GM21737 (cell line): ENCODE data around the gene TRPM3.

ENCODE experiments used
- ATAC-seq: cut with Tn5 transposase; IDR thresholded peaks from one replicate; pipeline ENCODE4 v1.9.1; 2021; ENCODE audit warnings: mild to moderate bottlenecking, moderate library complexity; ENCODE audit not compliant: unreplicated experiment

TRPM3 gene

DNA sequence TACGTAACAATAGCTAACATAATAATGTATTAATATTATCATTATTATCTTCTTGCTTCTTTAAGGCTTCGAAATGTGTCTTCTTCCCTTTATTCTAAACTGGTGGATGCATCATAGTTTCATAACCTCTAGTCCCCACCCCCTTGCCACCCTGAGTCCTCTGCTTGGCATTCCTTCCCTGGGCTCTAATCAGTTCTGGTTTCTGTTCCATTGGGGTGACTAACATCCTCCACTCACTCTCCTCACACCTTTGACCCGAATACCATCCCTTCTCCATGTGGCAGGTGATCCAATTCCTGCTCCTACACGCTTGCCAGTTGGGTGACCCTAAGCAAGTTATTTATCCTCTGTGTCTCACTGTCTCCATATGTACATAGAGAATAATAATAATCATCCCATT is 286.1 kb downstream of the TRPM3 start:
- ATAC-seq, result no peak

DNA sequence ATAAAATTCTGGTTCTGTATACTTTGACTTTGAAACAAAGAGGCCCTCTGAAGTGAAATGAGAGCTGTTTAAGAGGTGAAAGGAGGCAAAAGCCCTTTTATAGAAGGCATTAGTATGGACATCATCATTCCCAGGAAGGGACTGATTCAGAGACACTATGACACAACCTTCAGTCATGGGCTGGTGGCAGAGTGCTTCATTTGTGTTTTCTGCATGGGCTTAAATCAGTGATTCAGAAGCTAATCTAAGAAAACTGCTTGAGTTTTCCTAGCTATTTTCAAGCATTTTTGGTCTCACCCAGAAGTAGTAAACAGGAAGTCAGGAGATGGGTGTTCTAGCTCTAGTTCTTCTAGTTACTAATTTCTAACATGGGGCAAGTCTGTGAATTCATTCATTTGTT is 288.9 kb downstream of the TRPM3 start:
- ATAC-seq, result no peak

DNA sequence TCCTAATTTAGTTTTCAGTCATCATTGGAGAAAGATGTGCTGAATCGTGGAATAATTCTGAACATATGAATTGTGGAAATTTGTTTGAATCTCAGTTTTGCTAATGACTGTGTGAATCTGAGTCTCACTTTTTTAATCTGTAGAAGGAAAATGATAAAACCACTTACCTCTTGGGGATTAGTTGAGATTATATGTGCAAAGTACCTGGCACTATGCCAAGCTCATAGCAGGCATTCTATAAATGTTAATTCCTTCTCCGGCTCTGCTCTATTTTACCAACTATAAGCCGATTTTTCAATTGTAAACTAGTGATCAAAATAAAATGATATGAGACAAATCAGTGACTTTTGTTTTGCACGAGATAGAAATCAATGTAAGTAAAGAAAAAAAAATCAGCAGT is 290.8 kb downstream of the TRPM3 start:
- no peak for ATAC-seq

DNA sequence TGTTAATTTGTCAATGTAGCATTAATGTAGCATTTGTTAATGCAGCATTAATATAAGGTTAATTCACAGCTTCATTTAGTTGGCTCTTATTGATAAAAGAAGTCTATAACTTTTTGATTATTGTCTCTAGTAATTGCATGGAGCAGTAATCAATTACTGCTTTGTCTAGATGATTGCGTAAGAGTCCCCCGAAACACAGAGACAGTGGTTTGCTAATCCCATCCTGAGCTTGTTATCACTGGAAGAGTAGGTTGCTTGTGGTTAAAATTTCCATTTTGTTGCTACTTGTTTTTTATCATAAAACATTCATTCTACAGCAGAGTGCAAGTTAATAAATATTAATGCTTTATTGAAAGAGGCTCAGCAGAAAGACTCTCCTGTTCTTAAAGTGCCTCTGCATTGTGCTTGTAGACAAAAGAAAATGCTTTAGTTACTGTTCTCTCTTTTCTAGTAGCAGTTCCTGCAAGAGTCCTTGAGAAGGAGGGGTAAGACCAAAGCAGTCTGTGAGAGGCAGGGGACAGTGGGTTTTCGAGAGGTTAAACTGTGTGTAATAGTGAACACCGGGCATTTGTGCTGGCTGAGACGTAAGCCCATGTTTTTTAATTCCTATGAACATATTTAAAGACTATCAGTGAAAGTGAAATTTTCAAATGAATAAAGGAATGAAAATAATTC is 291.7 kb downstream of the TRPM3 start:
- no peak for ATAC-seq

DNA sequence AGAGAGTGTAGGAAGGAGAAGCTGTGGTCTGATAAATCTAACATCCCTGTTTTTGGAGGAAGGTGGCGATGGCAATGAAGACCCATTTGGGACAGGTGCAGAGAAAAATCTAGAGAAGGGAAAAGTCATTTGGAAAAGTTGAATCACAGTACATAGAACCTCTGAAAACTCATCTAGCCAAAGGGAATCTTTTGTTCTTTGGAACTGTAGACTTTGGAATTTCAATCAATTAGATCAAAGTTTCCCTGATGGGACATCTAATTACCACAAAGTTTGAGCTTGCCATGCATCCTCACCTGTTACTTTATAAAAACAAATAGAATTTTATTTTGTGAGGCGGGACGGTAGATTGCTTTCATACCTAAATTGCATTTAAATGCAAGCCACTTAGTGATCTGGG is 294.9 kb downstream of the TRPM3 start:
- ATAC-seq, result no peak

DNA sequence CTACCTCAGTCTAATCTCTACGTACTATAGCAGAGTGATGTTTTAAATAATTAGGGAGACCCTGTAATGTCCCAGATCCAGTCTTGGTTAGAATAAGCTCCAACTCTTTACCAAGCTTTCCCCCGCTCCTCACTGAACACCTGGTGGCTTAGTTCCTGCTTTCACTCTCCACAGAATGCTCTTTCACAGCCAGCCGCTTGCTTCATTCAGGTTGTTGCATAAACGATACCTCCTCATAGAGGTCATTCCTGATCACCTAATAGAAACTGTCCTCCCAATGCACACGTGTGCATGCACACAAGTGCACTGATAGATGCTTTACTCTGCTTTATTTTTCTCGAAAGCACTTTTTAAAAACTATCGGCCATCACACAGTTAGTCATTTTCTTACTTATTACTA is 298.1 kb downstream of the TRPM3 start:
- ATAC-seq, result no peak

DNA sequence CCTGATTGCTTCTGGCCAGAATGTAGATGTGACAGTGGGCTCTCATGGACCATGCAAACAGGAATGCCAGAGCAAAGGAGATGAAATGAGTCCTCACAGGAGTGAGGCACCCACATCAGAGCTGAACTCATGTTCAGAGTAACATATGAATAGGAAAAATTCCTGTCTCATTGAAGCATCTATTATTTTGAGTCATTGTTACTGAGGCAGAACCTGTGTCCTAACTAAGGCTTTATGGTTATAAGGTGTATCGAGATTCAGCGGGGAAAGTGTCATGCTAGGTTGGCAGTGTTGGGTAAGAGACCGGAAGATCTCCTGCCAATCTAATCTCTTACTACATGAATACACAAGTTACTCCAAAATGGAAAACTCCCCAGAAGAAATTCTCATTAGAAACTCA is 304.1 kb downstream of the TRPM3 start:
- no peak for ATAC-seq

DNA sequence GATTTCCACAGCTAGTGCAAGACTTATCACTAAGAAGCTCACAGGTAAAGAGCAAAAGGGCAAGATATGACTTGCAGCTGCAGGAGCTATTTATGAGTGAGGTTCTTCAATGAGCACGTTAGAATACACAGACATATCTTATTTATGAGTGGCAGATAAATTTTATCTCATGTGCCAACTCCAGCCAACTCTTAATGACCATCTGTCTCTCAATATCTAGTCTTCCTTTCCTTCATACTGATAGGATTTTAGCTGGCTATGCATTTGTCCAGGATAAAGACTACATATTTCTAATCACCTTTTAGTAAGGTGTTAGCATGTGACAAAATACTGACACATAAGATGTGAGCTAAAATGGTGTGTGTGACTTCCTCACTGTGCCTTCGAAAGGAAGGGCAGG is 304.5 kb downstream of the TRPM3 start:
- no peak for ATAC-seq

DNA sequence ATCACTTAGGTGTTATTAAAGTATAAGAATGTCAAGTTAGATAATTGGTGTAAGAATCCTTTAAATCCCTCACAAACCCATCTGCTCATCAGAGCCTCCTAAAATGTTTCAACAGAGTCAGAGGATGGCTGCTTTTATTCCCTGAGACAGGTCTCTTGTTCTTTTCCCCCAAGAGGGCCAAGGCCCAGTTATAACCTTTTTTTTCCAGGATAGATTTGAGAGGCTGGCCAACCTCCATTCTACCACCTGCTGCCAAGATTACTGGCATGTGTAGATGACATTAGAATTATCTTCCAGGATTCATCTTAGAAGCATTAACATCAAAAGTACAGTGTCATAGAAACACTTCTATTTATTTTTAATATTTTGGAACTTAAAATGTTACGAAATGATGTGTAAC is 305.1 kb downstream of the TRPM3 start:
- no peak for ATAC-seq

DNA sequence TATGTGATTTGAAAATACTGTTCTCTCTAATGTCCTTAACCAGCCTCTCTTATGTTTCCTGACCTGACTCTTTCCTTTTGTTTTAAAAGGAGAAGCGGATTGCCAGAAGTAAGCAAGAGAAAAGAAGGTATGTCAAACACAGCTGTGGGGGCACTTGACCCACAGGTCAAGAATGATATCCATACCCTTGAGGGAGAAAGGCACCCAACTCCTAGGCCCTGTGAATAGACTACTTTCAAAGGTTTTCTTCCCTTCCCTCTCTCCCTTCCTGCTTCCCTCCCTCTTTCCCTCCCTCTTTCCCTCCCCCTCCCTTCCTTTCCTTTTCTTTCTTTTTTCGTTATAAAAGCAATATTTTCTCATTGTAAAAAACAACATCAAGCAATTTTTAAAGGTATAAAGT is 306.8 kb downstream of the TRPM3 start:
- no peak for ATAC-seq

DNA sequence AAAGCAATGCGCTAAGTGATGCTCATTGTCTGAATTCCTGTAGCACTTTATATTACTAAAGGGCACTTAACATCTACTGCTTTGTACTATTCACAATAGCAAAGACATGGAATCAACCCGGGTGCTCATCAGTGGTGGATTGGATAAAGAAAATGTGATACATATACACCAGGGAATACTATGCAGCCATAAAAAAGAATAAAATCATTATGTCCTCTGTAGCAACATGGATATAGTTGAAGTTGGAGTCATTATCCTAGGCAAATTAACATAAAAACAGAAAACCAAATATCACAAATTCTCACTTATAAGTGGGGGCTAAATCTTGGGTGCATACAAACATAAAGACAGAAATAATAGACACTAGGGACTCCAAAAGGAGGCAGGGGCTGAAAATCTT is 308.3 kb downstream of the TRPM3 start:
- no peak for ATAC-seq

DNA sequence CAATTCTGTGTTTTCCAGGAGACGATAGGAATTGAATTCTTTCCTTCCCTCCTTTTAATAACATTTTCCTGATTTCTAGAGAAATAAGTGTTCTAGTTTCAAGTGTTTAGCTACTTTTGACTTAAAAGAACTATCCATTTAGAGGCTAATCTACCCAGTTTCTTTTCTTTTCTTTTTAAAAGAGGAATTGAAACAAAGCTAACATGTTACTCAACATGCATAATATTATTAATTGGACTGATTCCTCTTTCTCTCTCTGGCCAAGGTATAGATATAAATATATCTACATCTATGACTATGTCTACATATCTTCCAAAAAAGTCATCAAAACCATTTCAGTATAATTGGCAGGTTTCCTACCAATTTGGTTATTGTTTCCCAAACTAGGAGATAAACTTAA is 309.8 kb downstream of the TRPM3 start:
- no peak for ATAC-seq

DNA sequence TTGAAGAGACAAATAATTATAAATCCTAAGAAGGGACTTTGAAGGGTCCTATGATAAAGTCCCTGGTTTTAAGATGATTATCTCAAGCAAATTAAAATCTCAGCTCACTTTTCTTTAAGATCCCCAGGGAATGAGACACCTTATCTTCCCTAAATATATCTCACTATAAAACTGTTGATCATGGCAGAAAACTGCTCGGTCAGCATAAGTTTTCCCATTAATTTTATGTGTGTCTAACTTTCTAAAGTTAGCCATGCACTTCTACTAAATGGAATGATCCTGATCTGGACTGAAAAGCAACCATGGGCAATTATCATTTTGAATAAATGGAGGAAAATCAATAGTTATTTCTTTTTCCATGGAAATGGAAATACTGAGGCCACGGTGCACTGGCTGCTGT is 314.5 kb downstream of the TRPM3 start:
- ATAC-seq, result no peak

DNA sequence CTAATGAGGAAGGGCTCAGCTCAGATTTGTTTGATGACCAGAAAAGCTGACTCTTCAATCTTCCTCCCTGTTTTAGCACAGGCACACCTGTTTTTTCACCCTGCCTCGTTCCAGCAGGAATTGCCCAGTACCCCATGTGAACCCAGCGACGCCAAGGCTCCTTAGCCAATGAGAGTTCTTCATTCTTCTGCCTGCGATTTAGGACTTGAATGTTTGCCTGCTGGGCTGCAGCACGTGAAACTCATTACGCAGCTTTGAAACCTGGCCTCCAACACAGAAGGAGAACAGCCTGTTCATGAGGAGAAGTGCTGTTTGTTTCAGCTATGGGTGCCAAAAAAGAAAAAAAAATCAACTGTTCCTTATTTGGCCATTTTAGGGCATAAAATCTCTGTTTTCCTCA is 315.5 kb downstream of the TRPM3 start:
- no peak for ATAC-seq

DNA sequence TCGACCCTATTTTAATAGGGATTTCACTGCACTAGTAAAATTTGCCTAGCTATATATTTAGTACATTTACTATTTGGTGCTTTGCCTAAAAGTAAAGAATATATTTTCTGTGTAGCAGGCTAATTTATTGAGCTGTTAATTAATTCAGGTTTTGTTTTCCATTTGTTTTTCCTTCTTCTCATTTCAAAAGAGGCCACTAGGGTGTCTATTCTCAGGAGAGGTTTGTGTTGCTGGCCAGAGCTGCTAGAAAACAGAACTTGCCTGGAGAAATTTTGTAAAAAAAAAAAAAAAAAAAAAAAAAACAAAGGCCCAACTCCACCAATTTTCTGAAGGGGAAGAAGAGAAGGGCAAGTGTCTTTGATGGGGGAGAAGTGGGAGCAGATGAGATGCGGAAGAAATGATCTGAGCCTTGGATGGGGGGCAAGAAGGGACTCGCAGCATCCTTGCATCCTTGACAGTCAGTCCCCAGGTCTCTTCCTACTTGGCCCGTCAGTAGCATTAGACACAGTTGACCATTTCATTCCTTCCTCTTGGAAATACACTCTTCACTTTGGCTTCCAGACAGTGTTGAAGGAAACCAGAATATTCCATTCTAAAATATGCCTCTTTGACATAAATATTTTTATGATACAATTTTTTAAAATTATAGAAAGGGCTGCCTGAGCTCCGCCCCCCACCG is 318.5 kb downstream of the TRPM3 start:
- no peak for ATAC-seq

DNA sequence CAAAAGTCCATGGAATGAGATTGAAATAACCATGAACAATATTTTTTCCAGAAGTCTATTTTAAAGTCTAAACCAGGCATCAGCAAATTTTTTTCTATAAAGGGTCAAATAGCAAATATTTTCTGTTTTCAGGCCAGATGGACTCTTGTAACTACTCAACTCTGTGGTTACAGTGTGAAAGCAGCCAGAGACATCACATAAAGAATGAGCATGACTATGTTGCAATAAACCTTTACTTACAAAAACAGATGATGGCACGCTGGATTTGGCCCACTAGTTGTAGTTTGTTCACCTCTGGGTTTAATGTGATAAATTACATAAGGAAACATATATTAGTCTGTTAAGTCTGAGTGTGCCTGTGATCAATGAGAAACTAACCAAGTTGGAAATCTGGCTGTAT is 319.2 kb downstream of the TRPM3 start:
- ATAC-seq, result no peak

DNA sequence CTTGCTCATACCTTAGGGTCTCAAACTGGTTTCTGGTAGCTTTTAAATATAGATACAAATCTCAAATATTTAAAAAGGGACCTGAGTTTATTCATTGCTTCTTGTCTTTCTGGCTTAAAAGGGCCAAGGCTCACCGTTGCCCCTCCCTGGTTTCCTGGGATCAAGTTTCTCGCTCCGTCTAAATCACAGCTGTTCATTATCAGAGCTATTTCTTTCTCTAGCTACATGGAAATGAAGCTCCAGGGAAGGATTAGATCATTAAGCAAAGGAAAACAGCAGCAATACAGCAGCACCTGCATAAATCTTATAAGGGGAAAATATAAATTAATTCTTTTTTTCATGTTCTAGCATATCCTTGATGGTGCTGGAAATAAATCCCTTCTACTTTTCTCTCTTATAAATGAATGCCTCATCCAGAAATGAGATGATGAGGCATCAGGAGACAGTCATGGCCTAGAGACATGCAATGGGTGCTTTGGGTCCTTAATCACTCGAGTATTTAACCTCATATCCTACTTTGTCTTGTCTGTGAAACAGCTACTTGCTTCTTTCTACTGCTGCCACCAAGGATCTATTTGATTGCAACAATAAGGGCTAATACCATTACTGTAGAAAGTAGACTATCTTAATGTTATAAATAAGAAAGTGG is 320.1 kb downstream of the TRPM3 start:
- no peak for ATAC-seq

DNA sequence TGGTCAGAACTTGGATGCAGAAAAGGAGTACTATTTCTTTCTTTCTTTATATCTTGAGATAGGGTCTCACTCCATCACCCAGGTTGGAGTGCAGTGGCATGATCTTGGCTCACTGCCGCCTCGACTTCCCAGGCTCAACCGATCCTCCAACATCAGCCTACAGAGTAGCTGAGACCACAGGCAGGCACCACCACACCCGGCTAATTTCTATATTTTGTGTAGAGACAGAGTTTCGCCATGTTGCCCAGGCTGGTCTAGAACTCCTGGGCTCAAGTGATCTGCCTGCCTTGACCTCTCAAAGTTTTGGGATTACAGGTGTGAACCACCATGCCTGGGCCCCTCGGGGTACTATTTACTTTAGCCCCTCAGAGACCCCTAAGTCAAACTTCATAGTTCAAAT is 323.4 kb downstream of the TRPM3 start:
- ATAC-seq, result no peak

DNA sequence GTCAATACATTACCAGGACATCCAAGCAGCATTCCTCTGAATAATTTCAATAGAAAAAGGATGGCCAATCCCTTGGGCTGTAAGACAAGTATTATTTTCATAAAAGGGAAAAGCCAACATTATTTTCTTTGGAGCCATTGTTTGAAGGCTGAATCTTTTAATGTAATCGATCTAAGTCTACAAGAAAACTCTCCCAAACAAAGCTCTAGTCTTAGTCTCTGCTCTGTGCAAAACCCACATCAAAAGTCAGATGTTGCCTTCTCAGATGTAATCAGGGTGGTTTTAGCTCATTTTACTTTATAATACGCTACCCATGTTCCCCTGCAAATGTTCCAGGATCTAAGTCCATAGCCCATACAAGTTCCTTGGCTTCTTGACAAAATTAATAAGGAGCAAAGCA is 325.6 kb downstream of the TRPM3 start:
- no peak for ATAC-seq

DNA sequence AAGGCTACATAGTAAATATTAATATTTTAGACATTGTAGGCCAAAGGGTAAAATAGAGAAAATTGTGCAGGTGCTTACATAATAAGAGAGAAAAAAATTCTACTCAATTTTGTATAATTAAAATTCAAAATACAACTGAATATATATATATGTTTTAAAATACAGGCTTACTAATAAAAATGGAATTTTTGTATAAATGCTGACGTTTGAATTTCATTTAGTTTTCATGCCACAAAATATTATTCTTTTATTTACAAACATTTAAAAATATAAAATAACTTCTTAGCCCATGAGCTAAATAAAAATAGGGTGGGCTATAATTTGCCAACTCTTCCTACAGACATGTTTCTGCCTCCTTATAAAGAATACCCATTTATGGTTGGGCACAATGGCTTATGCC is 328.6 kb downstream of the TRPM3 start:
- ATAC-seq, result no peak

DNA sequence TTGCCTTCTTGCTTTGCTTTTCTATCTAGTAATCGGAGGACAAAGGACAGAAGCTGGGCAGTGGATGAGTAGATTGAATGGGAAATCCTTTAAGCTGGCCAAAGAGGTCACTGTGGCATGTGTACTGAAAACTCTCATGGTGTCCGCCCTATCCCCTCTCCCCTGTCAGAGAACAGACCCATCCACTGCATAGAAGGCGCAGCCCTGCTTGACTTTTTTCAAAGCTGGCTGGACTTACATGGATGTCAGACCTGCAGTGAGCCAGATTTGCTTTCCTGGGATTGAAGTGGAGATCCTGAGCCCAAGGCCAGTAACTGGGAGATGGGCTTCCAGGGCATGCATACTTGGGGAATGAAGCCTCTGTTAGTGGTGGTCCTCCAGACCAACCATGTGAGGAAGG is 329.5 kb downstream of the TRPM3 start:
- ATAC-seq, result no peak

DNA sequence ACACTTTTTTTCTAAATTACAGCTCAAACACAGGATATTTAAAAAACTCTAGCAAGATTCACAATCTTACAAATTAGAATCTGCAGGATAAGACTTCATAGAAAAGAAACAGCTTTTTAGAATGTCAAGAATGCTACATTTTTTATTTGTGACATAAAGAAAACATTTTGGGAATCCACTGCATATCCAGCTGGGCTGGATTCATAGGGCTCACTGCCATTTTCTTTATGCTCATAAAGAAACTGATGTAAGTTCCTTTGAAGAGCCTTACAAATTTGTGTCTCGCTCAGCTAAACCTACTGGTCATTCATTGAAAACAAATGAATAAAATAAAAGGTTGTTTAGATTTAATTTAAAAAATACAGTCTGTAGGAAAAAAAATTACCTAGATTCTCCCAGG is 332.3 kb downstream of the TRPM3 start:
- ATAC-seq, result no peak

DNA sequence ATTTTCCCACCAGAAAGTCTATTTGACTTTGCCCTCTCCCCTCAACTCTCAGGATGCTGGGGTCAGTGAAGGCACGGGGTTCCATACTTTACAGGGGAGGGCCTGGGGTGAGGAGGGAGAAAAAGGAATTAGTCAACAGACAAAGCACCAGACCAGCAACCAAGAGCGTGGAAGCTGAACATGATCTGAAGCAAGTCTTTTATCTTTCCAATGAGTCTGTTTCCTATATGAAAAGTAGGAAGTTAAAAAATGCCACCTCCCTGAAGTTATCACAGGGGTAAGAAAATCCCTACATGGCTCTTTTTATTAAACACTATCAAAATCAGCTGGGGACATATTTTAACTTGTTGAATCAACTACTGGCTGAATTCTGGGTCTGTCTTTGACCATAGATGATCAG is 337.0 kb downstream of the TRPM3 start:
- no peak for ATAC-seq
